ENCODE measurements around the gene KRTAP12-1.

DNA sequence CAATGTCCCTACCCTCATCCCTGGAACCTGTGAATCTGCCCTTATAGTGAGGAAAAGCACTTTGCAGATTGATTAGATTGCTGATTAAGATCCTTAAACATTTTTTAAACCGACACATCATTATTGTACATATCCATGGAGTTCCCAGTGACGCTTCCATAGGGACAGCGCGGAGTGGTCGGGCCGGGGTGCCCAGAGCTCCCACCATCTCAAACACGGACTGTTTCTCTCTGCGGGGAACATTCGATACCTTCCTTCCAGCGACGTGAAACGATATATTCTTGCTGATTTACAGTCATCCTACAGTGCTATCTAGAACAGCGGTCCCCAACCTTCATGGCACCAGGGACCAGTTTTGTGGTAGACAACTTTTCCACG lies 19.0 kb upstream of the KRTAP12-1 start:
- TF ChIP-seq, protein P1, sequence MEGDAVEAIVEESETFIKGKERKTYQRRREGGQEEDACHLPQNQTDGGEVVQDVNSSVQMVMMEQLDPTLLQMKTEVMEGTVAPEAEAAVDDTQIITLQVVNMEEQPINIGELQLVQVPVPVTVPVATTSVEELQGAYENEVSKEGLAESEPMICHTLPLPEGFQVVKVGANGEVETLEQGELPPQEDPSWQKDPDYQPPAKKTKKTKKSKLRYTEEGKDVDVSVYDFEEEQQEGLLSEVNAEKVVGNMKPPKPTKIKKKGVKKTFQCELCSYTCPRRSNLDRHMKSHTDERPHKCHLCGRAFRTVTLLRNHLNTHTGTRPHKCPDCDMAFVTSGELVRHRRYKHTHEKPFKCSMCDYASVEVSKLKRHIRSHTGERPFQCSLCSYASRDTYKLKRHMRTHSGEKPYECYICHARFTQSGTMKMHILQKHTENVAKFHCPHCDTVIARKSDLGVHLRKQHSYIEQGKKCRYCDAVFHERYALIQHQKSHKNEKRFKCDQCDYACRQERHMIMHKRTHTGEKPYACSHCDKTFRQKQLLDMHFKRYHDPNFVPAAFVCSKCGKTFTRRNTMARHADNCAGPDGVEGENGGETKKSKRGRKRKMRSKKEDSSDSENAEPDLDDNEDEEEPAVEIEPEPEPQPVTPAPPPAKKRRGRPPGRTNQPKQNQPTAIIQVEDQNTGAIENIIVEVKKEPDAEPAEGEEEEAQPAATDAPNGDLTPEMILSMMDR (IDR thresholded peaks at IDR 0.05; ENCODE audit: insufficient read depth, low read length), result no peak
- TF ChIP-seq, protein P2, sequence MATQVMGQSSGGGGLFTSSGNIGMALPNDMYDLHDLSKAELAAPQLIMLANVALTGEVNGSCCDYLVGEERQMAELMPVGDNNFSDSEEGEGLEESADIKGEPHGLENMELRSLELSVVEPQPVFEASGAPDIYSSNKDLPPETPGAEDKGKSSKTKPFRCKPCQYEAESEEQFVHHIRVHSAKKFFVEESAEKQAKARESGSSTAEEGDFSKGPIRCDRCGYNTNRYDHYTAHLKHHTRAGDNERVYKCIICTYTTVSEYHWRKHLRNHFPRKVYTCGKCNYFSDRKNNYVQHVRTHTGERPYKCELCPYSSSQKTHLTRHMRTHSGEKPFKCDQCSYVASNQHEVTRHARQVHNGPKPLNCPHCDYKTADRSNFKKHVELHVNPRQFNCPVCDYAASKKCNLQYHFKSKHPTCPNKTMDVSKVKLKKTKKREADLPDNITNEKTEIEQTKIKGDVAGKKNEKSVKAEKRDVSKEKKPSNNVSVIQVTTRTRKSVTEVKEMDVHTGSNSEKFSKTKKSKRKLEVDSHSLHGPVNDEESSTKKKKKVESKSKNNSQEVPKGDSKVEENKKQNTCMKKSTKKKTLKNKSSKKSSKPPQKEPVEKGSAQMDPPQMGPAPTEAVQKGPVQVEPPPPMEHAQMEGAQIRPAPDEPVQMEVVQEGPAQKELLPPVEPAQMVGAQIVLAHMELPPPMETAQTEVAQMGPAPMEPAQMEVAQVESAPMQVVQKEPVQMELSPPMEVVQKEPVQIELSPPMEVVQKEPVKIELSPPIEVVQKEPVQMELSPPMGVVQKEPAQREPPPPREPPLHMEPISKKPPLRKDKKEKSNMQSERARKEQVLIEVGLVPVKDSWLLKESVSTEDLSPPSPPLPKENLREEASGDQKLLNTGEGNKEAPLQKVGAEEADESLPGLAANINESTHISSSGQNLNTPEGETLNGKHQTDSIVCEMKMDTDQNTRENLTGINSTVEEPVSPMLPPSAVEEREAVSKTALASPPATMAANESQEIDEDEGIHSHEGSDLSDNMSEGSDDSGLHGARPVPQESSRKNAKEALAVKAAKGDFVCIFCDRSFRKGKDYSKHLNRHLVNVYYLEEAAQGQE (IDR thresholded peaks at IDR 0.05; ENCODE audit: insufficient replicate concordance, low read depth), result no peak
- TF ChIP-seq GABPA (IDR thresholded peaks at IDR 0.05; ENCODE audit: low read depth) (no peak), POLR2AphosphoS5 (IDR thresholded peaks at IDR 0.05; ENCODE audit: low read depth) (no peak), SPI1 (IDR thresholded peaks at IDR 0.05; ENCODE audit: borderline replicate concordance, low read depth) (no peak)

All from HL-60 (cell line).